Measurements from ENCODE around the gene BICD1. TPM values are rescaled to one million over a fixed set of nuclear protein-coding genes. Genes with fewer than 3 reads are reported as not detected.
A peak's percentile ranks its signal among the peaks of the same experiment; 100 is the strongest.

Gene BICD1
- 10 to 100 TPM; 10.5 to 10.7 TPM for total RNA-seq

DNA sequence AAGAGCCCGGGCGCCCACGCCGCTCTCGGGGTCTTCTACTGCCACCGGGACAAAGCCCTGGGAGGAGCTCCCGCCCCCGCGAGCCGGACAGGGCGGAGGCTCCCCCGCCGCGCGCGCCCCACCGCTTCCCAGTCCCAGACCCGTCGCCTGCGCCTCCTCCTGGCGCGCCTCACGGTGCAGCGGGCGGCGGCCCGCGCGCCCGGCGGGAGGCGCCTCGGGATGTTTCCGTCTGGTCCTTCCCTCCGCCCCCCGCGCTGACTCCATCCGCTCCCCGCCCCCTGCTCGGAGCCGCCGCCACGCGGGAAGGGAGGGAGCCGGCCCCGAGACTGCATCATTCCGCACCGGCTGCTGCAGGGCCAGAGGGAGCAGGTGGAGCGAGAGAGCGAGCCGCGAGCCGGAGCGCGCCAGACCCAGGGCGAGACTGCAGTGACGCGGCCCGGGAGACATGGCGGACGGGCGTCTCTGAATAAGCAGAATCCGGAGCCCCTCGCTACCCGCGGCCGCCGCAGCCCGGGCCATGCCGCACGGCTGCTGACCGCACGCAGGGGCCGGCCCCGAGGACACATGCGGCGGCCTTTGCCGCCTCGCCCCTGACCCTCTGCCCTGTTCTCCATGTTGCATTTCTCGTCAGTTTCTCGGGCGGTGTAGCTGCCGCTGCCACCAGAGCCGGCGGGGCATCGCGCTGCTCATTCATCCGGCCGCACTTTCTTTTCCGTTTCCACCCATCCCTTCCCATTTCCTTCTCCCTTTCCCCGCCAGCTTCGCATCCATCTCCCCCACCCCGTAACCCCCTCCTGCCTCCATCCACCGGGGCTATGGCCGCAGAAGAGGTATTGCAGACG is at the start of gene BICD1:
Gene BICD1 (plus strand): TSS at position 331 of the 842 bp plus-strand sequence. CDS start 485 bp downstream, at position 816.
- H3K27ac Mint-ChIP-seq, result peak within 1 kb of the TSS; percentile 82
- H3K4me3 Mint-ChIP-seq, result peak within 1 kb of the TSS; percentile 87
- peaks cover 23% of the 10 kb centered on the region for H3K4me1 Mint-ChIP-seq (ENCODE audit: low read depth)
- POLR2A ChIA-PET, result interaction anchor here (0.8 to 2.2 kb wide), 6 partner anchors 22 to 447 kb away, joined by 3 to 10 read pairs (median 4); partner anchors contain the start of genes ETFBKMT and RESF1
- peak; percentile 85 for DNase-seq
- no peaks in the 10 kb centered on the region for H3K9me3 Mint-ChIP-seq
- H3K27me3 Mint-ChIP-seq, result no peaks in the 10 kb centered on the region
- intact Hi-C loops (cut with micrococcal nuclease), result loop anchor here (1.0 to 2.0 kb wide), 3 partner anchors 28 to 448 kb away; partner anchors contain the start of gene ETFBKMT
- CTCF ChIA-PET, result interaction anchor here (0.7 to 1.4 kb wide), 8 partner anchors 9 to 454 kb away, joined by 3 to 5 read pairs (median 3); no protein-coding TSS in a partner anchor
- no peaks in the 10 kb centered on the region for H3K36me3 Mint-ChIP-seq

DNA sequence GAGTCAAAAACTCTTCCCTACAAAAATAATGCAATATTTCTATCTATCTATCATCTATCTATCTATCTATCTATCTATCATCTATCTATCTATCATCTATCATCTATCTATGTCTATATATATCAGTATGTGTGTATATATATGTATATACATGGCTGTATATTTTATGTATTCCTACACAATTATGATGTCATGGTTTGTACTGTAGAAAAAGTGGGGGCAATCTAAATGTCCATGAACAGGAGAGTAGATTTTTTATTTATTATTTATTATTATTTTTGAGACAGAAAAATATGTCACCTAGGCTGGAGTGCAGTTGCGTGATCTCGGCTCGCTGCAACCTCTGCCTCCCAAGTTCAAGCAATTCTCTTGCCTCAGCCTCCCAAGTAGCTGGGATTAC is 45.6 kb upstream of the BICD1 start:
- POLR2A ChIA-PET, result interaction anchor here (0.8 kb wide), 1 partner anchor 24 kb away, joined by 3 read pairs; no protein-coding TSS in a partner anchor
- Mint-ChIP-seq H3K36me3 (no peaks in the 10 kb centered on the region), H3K27ac (no peak overlapping the region), H3K9me3 (no peaks in the 10 kb centered on the region), H3K4me1 (ENCODE audit: low read depth) (peaks cover 2% of the 10 kb centered on the region), H3K4me3 (no peak overlapping the region), H3K27me3 (no peaks in the 10 kb centered on the region)
- CTCF ChIA-PET, result interaction anchor here (0.5 to 2.4 kb wide), 22 partner anchors 8 to 657 kb away, joined by 3 to 17 read pairs (median 4); no protein-coding TSS in a partner anchor
- no peak for DNase-seq
- intact Hi-C loops (cut with micrococcal nuclease), result no loop called here

DNA sequence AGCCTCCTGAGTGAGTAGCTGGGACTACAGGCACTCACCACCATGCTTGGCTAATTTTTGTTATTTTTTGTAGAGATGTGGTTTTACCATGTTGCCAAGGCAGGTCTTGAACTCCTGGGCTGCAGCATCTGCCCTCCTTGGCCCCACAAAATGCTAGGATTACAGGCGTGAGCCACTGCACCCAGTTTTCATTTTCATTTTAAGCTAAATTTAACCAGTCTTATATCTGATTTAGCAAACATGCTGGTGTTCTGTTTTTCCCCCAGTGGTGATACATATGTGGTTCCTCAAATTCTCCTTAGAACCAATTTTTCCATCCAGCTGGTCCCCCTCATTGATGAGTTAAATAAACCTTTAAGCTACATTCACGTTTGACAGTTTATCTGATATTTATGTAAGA is 43.8 kb upstream of the BICD1 start:
- intact Hi-C loops (cut with micrococcal nuclease), result no loop called here
- no peak overlapping the region for H3K4me3 Mint-ChIP-seq
- no peaks in the 10 kb centered on the region for H3K27me3 Mint-ChIP-seq
- CTCF ChIA-PET, result interaction anchor here (1.1 to 1.9 kb wide), 4 partner anchors 245 to 410 kb away, joined by 3 to 8 read pairs (median 6); no protein-coding TSS in a partner anchor
- peaks cover 2% of the 10 kb centered on the region for H3K4me1 Mint-ChIP-seq (ENCODE audit: low read depth)
- no peak for DNase-seq
- H3K27ac Mint-ChIP-seq, result no peak overlapping the region
- no peaks in the 10 kb centered on the region for H3K36me3 Mint-ChIP-seq
- no peaks in the 10 kb centered on the region for H3K9me3 Mint-ChIP-seq
- POLR2A ChIA-PET, result interaction anchor here (0.6 kb wide), 1 partner anchor 302 kb away, joined by 3 read pairs; no protein-coding TSS in a partner anchor

DNA sequence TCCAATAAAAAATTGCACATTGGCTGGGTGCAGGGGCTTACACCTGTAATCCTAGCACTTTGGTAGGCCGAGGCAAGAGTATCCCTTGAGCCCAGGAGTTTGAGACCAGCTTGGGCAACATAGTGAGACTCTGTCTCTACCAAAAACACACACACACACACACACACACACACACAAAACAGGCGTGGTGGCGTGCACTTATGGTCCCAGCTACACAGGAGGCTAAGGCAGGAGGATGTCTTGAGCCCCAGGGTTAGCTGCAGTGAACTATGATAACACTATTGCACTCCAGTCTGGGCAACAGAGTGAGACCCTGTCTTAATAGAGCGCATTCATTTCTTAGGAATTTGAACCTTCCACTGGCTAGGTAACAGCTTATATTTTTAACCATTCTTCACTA is 42.9 kb upstream of the BICD1 start:
- no peaks in the 10 kb centered on the region for H3K9me3 Mint-ChIP-seq
- H3K4me1 Mint-ChIP-seq (ENCODE audit: low read depth), result peaks cover 2% of the 10 kb centered on the region
- no peak overlapping the region for H3K27ac Mint-ChIP-seq
- H3K4me3 Mint-ChIP-seq, result no peak overlapping the region
- H3K36me3 Mint-ChIP-seq, result no peaks in the 10 kb centered on the region
- no peaks in the 10 kb centered on the region for H3K27me3 Mint-ChIP-seq
- intact Hi-C loops (cut with micrococcal nuclease), result no loop called here
- CTCF ChIA-PET, result interaction anchor here (0.6 to 1.9 kb wide), 5 partner anchors 240 to 411 kb away, joined by 3 to 8 read pairs (median 5); no protein-coding TSS in a partner anchor
- no peak for DNase-seq
- POLR2A ChIA-PET, result no interaction called here

DNA sequence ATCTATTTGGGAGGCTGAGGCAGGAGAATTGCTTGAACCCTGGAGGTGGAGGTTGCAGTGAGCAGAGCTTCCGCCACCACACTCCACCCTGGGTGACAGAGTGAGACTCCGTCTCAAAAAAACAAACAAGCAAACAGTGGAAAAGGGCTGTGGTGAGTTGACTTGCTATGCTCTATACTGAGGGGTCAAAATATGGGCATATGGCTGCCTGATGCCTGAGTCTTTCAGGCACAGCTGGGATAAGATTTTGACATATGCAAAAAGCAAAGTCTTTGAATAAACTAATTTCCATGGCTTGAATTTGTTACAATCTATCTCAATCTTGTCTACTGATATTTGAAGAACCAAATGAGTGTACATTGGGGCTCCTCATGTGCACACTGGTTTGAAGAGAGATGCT is 40.4 kb upstream of the BICD1 start:
- POLR2A ChIA-PET, result no interaction called here
- intact Hi-C loops (cut with micrococcal nuclease), result no loop called here
- Mint-ChIP-seq H3K4me3 (no peak overlapping the region), H3K9me3 (no peaks in the 10 kb centered on the region), H3K27me3 (no peaks in the 10 kb centered on the region), H3K27ac (no peak overlapping the region), H3K36me3 (no peaks in the 10 kb centered on the region), H3K4me1 (ENCODE audit: low read depth) (no peaks in the 10 kb centered on the region)
- no peak for DNase-seq
- CTCF ChIA-PET, result interaction anchor here (0.6 to 1.1 kb wide), 2 partner anchors 178 to 413 kb away, joined by 3 to 4 read pairs; no protein-coding TSS in a partner anchor

DNA sequence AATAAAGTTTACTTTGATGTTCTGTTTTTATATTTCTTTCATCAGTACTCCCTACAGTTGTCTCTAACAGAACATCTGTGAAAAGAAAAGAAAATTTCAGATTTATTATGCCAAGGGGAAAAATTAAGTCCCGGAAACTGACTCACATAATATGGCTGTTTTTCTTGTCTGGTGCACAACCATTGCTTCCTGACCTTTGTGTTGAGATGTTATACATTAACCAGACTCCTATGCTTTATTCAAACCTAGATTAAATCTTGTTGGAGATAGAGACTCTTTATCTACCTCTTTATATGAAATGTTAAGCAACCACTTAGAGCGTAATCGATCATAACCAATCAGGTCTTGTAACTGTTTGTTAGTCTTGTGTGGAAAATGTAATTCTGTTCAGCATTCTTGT is 37.6 kb upstream of the BICD1 start:
- no peak overlapping the region for H3K27ac Mint-ChIP-seq
- no peaks in the 10 kb centered on the region for H3K27me3 Mint-ChIP-seq
- no peaks in the 10 kb centered on the region for H3K4me1 Mint-ChIP-seq (ENCODE audit: low read depth)
- intact Hi-C loops (cut with micrococcal nuclease), result no loop called here
- no peaks in the 10 kb centered on the region for H3K36me3 Mint-ChIP-seq
- CTCF ChIA-PET, result interaction anchor here (1.1 to 1.6 kb wide), 3 partner anchors 8 to 416 kb away, joined by 3 to 7 read pairs (median 6); no protein-coding TSS in a partner anchor
- H3K4me3 Mint-ChIP-seq, result no peak overlapping the region
- no peak for DNase-seq
- POLR2A ChIA-PET, result no interaction called here
- no peaks in the 10 kb centered on the region for H3K9me3 Mint-ChIP-seq

DNA sequence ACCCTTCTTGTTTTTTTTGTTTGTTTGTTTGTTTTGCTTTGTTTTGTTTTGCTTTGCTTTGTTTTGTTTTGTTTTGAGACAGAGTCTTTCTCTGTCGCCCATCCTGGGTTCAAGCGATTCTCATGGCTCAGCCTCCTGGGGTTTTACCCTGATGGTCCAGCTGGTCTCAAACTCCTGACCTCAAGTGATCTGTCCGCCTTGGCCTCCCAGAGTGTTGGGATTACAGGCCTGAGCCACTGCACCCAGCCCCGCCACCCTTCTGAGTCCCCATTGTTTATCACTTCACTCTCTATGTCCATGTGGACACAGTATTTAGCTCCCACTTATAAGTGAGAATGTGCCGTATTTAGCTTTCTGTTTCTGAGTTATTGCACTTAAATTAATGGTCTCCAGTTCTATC is 36.9 kb upstream of the BICD1 start:
- ChIA-PET POLR2A (interaction anchor here (0.6 kb wide), 1 partner anchor 566 kb away, joined by 3 read pairs; no protein-coding TSS in a partner anchor), CTCF (interaction anchor here (1.1 to 1.6 kb wide), 3 partner anchors 9 to 417 kb away, joined by 3 to 7 read pairs (median 6); no protein-coding TSS in a partner anchor)
- no peaks in the 10 kb centered on the region for H3K4me1 Mint-ChIP-seq (ENCODE audit: low read depth)
- H3K4me3 Mint-ChIP-seq, result no peak overlapping the region
- no peak overlapping the region for H3K27ac Mint-ChIP-seq
- no peaks in the 10 kb centered on the region for H3K27me3 Mint-ChIP-seq
- peaks cover 2% of the 10 kb centered on the region for H3K9me3 Mint-ChIP-seq
- intact Hi-C loops (cut with micrococcal nuclease), result no loop called here
- DNase-seq, result no peak
- no peaks in the 10 kb centered on the region for H3K36me3 Mint-ChIP-seq

DNA sequence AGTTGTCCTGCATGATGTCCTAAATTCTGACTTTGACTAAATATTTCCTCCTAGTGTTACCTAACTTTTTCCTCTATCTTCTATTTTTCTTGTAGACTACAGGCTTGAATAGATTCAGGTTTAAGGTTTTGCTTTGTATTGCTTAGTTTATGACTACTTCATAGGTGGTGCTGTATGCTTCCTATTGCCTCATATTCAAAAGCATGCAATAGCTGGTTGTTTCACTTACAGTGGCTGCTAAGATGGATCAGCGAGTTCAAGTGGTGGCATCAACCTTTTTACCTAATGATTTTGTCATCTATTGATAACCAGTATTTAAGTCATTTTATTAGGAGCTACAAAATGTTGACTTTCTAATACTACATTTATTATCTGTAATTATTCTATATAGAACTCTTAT is 36.3 kb upstream of the BICD1 start:
- no peaks in the 10 kb centered on the region for H3K27me3 Mint-ChIP-seq
- no peaks in the 10 kb centered on the region for H3K36me3 Mint-ChIP-seq
- no peak for DNase-seq
- ChIA-PET POLR2A (interaction anchor here (0.6 kb wide), 1 partner anchor 566 kb away, joined by 3 read pairs; no protein-coding TSS in a partner anchor), CTCF (no interaction called here)
- H3K9me3 Mint-ChIP-seq, result peaks cover 2% of the 10 kb centered on the region
- H3K27ac Mint-ChIP-seq, result no peak overlapping the region
- intact Hi-C loops (cut with micrococcal nuclease), result no loop called here
- H3K4me1 Mint-ChIP-seq (ENCODE audit: low read depth), result no peaks in the 10 kb centered on the region
- no peak overlapping the region for H3K4me3 Mint-ChIP-seq

DNA sequence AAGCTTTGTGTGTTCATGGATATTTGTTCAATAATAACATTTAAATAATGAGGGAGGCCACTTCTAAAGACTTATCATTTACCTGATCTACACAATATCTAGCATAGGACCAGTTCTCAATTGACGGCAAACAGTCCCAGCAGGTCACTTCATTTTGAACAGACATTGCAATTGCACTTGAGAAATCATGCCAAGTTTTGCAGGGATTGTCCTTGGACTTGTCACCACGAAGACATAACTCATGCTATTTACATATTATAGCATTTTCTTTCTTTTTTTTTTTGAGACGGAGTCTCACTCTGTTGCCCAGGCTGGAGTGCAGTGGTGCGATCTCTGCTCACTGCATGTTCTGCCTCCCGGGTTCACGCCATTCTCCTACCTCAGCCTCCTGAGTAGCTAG is 34.5 kb upstream of the BICD1 start:
- Mint-ChIP-seq H3K9me3 (peaks cover 2% of the 10 kb centered on the region), H3K4me3 (no peak overlapping the region), H3K27ac (no peak overlapping the region), H3K4me1 (ENCODE audit: low read depth) (no peaks in the 10 kb centered on the region), H3K27me3 (no peaks in the 10 kb centered on the region), H3K36me3 (no peaks in the 10 kb centered on the region)
- POLR2A ChIA-PET, result no interaction called here
- no peak for DNase-seq
- intact Hi-C loops (cut with micrococcal nuclease), result no loop called here
- CTCF ChIA-PET, result interaction anchor here (0.7 kb wide), 1 partner anchor 31 kb away, joined by 3 read pairs; no protein-coding TSS in a partner anchor

DNA sequence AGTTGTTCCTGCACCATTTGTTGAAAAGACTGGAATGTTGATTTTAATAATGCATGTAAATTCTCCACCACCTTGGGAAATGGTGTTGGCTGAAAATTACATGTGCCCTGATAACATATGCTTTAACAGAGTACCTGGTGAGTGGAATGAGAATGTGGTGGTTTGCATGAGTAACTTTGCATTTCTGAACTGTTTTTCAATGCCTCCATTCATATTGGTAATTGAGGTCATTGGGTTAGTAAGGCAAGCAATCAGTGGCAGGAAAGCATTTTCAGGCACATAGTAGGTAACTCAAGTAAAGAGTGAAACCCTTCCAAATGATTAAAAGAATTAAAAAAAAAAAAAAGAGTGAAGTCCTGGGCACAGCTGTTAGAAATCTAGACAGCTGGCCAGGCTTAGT is 32.2 kb upstream of the BICD1 start:
- Mint-ChIP-seq H3K9me3 (peaks cover 2% of the 10 kb centered on the region), H3K4me1 (ENCODE audit: low read depth) (no peaks in the 10 kb centered on the region), H3K4me3 (no peak overlapping the region), H3K27ac (no peak overlapping the region), H3K36me3 (no peaks in the 10 kb centered on the region), H3K27me3 (no peaks in the 10 kb centered on the region)
- POLR2A ChIA-PET, result no interaction called here
- CTCF ChIA-PET, result no interaction called here
- intact Hi-C loops (cut with micrococcal nuclease), result no loop called here
- DNase-seq, result no peak

DNA sequence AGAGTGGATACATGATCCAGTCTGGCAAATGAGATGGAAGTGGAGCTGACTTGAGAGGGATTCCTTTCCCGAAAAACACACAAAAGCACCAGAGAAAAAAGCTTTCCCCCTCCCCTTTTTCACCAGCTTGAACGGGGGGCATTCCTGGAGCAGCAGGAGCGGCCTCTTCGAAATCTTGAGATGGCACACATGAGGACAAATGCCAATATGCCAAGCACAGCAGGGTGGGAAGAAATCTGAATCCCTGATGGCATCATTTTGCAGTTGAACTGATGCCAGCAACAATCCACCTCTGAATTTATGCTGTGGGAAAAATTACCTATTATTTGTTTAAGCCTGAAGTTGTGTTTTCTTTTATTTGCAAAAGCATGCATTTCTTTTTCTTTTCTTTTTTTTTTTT is 29.7 kb upstream of the BICD1 start:
- no peaks in the 10 kb centered on the region for H3K36me3 Mint-ChIP-seq
- no peaks in the 10 kb centered on the region for H3K4me1 Mint-ChIP-seq (ENCODE audit: low read depth)
- no peak for DNase-seq
- H3K9me3 Mint-ChIP-seq, result peaks cover 2% of the 10 kb centered on the region
- H3K27me3 Mint-ChIP-seq, result no peaks in the 10 kb centered on the region
- H3K4me3 Mint-ChIP-seq, result no peak overlapping the region
- no peak overlapping the region for H3K27ac Mint-ChIP-seq
- intact Hi-C loops (cut with micrococcal nuclease), result no loop called here
- CTCF ChIA-PET, result no interaction called here
- POLR2A ChIA-PET, result no interaction called here

DNA sequence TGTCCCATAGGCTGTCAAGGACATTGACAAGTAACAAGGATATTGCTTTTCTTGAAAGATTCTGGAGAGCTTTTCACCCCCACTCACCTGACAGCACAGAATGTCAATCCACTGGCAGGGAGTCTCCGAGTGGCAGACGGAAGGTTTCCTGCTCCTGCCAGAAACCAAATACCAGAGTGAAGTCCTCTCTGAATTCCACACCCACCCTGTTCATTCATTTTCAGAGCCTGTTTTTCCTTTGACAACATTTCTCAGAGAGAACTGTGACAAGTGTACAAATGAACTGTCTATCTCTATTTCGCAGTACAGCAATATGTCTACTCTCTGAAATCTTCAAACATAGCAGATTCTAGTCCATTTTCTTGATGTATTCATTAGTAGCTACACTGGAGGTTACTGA is 26.2 kb upstream of the BICD1 start:
- intact Hi-C loops (cut with micrococcal nuclease), result no loop called here
- ChIA-PET CTCF (no interaction called here), POLR2A (no interaction called here)
- no peaks in the 10 kb centered on the region for H3K27me3 Mint-ChIP-seq
- H3K27ac Mint-ChIP-seq, result no peak overlapping the region
- H3K36me3 Mint-ChIP-seq, result no peaks in the 10 kb centered on the region
- no peak overlapping the region for H3K4me3 Mint-ChIP-seq
- no peaks in the 10 kb centered on the region for H3K4me1 Mint-ChIP-seq (ENCODE audit: low read depth)
- no peaks in the 10 kb centered on the region for H3K9me3 Mint-ChIP-seq
- no peak for DNase-seq

Data from activated CD4-positive, alpha-beta memory T cell treated with anti-CD3 and anti-CD28 coated beads for 36 hours (primary cell).